GM11168 (cell line): Measurements from ENCODE around the gene TIMM23.

Source experiments
- in situ Hi-C: fragments of 300-500 bp; cut with MboI; formaldehyde crosslinking; loops from one replicate; pipeline ENCODE4 v1.12.0; 2022; ENCODE audit warnings: low sequenced_read_pairs; ENCODE audit not compliant: unreplicated experiment

TIMM23 gene

GRCh38 chr10:46019569-46020343 is 47.5 kb downstream of the TIMM23 start:
- in situ Hi-C loops: no loop called here

- in situ Hi-C loops: no loop called here
These were observed 48.0 kb downstream of the TIMM23 start for GRCh38 chr10:46020344-46020657.

DNA sequence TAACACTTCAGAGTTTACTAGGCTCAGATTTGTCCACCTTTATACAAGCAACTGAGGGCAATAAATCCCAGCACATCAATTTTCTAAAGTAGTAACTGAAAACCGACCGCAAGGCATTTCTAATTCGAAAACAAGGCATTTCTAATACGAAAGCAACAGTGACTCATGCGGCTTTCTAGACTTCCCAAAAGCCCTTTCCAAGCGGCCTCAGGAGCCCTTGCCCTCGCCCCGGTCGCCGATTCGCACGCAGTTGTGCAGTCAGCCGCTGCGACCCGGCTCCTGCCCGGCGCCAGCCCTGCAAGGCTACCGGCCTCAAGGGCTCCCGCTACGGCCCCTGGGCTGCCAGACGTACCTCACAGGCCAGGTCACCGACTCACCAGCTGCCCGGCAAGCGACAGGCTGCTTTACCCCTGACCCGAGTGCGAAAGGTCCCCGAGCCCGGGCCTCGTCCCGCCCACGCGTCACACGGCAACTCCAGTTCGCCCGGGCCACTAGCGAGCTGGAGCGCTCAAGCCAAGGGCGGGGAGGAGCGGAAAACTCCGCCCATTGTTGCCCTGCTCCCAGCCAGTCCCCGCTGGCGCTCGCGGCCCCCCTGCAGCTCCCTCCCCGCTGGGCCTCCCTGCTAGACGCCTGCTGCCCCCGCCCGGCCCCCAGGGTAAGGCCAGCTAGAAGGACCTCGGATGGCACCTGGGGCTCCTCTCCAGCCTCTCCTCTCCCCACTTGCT is 50.9 kb downstream of the TIMM23 start:
- in situ Hi-C loops: no loop called here

- in situ Hi-C loops: no loop called here
These were observed 52.7 kb downstream of the TIMM23 start for GRCh38 chr10:46024948-46025347.

DNA sequence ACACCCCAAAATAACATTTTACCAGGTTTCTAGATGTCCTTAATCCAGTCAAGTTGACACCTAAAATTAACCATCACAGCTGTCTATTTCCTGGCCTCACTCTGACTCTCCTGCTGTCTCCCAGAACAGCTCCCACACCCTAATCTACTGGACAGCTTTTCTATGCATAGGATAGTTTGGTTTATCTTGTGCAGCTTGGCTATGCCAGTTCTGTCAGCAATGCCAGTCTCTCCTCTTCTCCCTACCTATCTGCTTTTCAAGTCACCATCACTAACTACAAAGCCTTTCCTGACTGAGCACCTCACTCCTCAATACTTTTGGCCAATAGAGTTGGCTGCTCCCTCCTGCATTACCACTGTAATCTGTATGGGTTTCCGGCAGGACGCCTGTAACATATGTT is 53.1 kb downstream of the TIMM23 start:
- in situ Hi-C loops: no loop called here

- in situ Hi-C loops: no loop called here
These were observed 53.8 kb downstream of the TIMM23 start for GRCh38 chr10:46026106-46026505.

DNA sequence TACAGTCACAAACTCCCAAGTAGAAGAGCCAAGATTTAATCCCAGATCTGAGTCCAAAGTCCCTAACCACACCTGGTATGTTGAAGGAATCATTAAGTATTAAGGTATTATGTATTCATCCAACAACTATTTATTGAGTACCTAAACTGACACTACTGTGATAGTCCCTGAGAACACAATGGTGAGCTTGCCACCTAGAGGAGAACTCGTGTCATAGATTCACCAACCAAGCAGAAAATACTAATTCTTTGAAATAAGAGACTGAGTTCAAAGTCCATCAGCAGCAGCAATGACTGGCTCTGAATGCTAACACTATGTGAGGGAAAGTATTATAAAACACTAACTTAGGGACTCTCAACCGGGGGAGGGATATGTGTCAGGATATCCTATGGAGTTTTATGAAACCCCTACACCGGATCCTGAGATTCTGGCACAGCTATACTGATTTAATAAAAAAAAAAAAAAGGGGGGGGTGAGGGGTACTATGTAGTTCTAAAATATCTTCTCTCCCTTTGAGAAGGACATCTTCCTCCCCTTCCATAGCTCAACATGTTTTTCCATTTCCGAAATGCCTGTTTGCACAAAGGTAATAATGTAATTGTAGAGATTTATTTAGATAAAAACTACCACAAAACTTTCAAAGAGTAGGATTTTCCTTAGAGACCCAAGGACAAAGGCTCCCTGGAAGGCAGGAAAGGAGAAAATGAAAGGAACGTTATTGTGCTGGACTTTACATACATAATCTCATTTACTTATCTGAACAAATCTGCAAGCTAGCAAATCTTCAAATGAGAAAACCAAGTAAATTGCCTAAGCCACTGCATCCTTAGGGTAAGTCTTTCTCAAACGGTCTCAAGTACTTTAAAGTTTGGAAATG is 56.5 kb downstream of the TIMM23 start:
- in situ Hi-C loops: no loop called here

DNA sequence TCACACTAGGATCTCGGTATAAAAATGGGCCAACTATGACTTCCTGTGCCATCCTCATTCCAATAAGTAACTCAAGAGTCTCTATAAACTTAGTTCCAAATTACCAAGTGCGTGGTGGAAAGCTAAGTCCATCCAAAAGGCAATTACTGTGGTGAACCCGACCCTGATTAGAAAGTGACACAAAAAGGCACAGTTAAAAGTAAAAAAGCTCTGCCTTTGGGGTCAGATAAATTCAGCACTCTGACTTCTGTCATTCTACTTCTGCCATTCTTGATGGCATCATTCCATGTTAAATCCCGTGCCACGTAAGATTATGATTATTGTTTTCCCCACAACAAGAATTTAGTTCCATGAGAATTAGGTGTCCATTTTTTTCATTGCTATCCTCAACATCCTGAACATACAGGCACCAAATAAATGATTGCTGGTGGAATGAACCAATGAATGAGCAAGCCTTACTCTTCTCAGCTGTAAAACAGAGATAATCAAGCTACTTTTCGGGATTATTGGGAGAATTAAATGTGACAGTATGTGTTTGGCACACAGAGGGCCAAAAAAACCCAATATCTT is 57.3 kb downstream of the TIMM23 start:
- in situ Hi-C loops: no loop called here

GRCh38 chr10:46030091-46030937 is 58.0 kb downstream of the TIMM23 start, which contains the start of gene NCOA4:
Gene NCOA4 (minus strand): TSS chr10:46030623. CDS start chr10:46016680, 13,943 bp downstream.
- in situ Hi-C loops: no loop called here

GRCh38 chr10:46031648-46032532 is 59.6 kb downstream of the TIMM23 start:
- in situ Hi-C loops: no loop called here

DNA sequence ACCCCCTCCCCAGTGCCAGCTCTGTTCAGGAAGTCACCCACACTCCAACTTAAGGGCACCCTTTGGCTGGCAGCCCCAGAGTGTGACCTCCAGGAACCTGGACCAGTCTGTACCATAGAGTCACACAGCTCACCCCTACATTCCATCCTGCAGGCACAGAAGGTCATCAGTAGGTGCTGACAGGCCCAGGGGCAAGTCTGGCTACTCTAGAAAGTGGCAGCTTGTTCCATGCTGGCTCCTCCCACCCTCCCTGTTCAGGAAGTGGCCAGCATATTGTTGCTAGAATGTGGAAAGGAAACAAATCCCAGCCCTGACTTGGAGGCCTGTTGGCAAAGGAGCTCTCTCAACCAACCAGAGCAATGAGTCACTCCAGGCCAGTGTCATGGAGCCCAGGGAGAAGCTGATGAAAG is 61.3 kb downstream of the TIMM23 start:
- in situ Hi-C loops: no loop called here

DNA sequence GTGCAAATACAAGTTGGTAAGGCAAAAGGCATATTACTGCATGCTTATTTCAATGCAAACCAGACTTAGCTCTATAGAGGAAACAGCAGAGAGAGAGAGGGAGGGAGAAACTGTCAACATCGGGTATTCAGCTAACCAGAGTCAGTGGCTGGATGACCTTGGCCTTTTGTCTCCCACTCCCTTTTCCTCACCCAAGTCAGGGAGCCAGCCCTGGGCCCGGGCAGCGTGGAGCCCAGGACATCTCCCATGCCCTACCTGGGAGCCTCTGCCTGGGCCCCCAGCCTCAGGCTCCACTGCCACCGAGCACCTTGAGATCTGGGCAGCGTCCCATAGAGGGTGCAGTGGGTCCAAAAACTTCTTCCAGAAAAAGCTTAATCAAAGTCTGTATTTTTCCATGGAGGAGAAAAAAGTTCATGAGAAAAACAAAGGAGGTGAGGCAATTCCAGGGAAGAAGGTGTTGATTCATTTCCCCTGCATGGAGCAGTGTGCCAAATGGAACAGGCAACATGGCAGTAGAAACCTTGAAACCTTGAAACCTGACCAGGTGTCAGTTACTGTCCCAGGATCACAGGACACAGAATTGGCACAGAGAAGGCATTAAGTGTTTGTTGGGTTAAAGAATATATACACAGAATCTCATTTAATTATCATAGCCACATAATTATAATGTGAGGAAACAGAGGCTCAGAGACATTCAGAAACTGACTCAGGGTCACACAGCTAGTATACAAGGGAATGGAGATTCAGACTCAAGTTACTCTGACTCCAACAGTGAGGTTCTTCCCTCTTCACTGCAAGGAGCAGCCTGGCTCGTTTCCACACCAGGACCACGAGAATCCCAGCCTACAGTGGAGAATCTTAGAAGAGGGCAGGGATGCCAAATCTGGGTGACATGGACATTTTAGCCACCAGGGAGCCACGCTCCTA is 63.9 kb downstream of the TIMM23 start:
- in situ Hi-C loops: no loop called here

DNA sequence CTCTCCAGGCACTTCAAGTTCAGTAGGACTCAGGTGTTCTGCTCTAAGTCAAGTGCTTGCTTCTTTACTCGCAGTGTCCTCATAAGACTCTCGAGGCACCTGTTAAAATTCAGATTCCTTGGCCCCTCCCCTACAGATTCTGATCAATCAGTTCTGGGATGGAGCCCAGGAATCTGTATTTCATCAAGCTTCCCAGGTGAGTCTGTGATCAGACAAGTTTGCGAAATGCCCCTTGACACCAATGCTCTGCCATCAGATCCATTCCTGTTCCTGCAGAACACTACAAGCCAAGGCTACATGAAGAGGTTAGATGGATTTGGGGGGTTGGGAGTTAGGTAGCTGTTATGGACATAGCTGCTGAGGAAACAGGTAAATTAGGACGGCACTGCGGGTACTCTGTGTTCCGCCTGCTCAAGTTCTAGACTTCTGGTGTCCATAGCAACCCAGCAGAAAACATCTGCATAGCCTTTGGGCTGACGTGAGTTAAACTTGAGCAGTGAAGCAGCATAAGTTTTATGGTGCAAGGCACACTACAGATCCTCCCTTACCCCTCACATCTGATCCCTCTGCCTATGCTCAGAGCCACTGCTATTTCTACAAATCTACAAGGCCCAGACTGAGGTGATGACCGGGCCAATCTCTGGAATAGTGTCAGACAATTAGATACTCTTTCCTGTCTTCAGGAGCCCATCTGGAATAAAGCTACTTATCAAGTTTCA is 65.0 kb downstream of the TIMM23 start:
- in situ Hi-C loops: no loop called here

- in situ Hi-C loops: no loop called here
These were observed 67.7 kb downstream of the TIMM23 start for GRCh38 chr10:46040004-46040403.

GRCh38 chr10:46042527-46042926 is 70.2 kb downstream of the TIMM23 start:
- in situ Hi-C loops: no loop called here

DNA sequence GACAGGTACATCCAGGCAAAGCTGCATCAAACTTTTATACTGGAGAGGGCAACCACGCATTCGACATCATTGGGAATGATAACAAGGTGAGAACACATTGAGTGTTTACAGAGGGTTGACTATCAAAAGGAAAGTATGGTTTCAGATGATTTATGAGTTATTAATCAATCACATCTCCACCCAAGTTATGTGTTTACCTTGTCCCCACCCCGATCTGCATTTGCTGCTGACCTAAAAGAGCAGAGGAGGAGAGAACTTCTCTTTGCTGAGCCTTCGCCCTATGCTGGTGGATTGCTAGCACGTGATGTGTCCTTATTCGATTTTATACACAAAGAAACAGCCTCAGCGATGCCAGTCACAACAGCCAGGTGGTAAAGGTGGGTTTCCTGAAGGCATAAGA is 74.0 kb downstream of the TIMM23 start, which contains the start of gene MSMB:
Gene MSMB (minus strand): TSS at position 9 of the 400 bp plus-strand sequence. CDS start 32 bp downstream, outside the sequence.
- in situ Hi-C loops: no loop called here

GRCh38 chr10:46048152-46048551 is 75.9 kb downstream of the TIMM23 start:
- in situ Hi-C loops: no loop called here
